ENCODE measurements around the gene SPAAR. TPM values are rescaled to one million over a fixed set of nuclear protein-coding genes. Genes with fewer than 3 reads are reported as not detected.

Gene SPAAR
- total RNA-seq, 2 experiments from 2014 or later: not detected

DNA sequence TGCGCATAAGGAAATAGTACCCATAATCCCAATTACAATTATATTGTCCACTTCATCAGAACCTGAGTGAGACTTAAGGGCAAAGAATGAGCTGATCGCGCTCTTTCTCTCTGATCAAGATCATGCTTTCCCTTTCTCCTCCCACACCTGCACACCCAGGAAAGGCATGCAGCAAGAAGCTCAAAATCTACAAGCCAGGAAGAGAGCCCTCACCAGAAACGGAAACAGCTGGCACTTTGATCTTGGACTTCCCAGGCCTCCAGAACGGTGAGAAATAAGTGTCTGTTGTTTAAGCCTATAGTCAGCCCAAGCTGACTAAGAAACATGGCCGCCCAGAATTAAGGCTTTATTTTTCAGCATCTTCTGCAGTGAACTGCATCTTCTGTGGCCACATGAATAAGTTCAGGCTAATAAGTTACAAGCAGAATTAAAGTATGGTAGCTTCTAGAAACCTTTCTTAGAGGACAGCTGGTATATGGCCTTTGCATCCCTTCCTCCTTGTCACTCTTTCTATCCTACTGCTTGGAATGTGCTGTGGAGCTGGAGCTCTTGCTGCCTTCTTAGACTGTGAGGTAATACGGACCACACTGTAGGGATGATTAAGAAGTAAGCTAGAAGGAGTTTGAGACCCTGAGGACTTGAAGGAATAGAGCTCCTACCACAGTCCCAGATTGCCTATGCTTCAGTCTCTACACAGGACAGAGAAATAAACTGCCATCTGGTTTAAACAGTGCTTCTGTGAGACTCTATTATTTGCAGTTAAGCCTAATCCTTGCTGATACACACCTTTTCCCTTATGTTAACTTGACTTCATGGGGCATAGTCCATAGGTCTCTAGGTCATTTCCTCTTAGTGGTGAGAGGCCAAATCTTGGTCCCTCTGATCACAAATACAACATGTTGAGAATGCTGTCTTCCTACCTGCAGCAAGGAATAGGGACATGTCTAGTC is 31.4 kb downstream of the SPAAR start:
- peak overlapping the region; percentile 16 for H3K4me3 Mint-ChIP-seq
- H3K4me1 Mint-ChIP-seq (ENCODE audit: low read depth): peaks cover 28% of the 10 kb centered on the region
- DNase-seq (peak; percentile 56), ATAC-seq (peak; percentile 83)
- CTCF ChIA-PET: interaction anchor here (0.8 to 2.9 kb wide), 11 partner anchors 9 to 294 kb away, joined by 3 to 37 read pairs (median 8); partner anchors contain the start of gene CLTA
- peak overlapping the region; percentile 62 for H3K27ac Mint-ChIP-seq
- peaks cover 7% of the 10 kb centered on the region for H3K36me3 Mint-ChIP-seq (ENCODE audit: low read depth)
- POLR2A ChIA-PET: interaction anchor here (0.6 to 0.9 kb wide), 2 partner anchors 179 to 249 kb away, joined by 3 read pairs; no protein-coding TSS in a partner anchor
- no peaks in the 10 kb centered on the region for H3K9me3 Mint-ChIP-seq (ENCODE audit: insufficient read depth)
- no peaks in the 10 kb centered on the region for H3K27me3 Mint-ChIP-seq (ENCODE audit: low read depth)

DNA sequence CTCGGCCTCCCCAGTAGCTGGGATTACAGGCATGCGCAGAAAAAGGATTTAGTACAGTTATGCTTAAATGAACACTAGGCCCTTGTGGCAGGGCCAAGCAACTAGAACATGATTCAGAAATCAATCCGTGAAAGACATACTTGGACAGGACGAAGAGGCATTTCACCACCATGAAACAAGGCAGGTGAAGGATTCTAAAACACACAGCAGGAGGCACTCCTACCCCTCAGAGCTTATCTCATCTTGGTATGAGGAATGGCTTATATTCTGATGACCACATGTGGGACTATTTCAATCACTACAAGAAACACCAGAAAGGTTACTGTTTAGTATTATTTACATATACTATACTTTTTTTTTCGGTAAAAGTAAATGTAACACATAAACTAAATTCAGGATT is 33.0 kb downstream of the SPAAR start:
- CTCF ChIA-PET: interaction anchor here (0.8 to 5.6 kb wide), 3 partner anchors 13 to 39 kb away, joined by 3 to 59 read pairs (median 28); no protein-coding TSS in a partner anchor
- peaks cover 2% of the 10 kb centered on the region for H3K36me3 Mint-ChIP-seq (ENCODE audit: low read depth)
- H3K4me3 Mint-ChIP-seq: no peak overlapping the region
- POLR2A ChIA-PET: no interaction called here
- peaks cover 30% of the 10 kb centered on the region for H3K4me1 Mint-ChIP-seq (ENCODE audit: low read depth)
- no peaks in the 10 kb centered on the region for H3K9me3 Mint-ChIP-seq (ENCODE audit: insufficient read depth)
- ATAC-seq (no peak), DNase-seq (no peak)
- H3K27ac Mint-ChIP-seq: no peak overlapping the region
- H3K27me3 Mint-ChIP-seq (ENCODE audit: low read depth): no peaks in the 10 kb centered on the region

DNA sequence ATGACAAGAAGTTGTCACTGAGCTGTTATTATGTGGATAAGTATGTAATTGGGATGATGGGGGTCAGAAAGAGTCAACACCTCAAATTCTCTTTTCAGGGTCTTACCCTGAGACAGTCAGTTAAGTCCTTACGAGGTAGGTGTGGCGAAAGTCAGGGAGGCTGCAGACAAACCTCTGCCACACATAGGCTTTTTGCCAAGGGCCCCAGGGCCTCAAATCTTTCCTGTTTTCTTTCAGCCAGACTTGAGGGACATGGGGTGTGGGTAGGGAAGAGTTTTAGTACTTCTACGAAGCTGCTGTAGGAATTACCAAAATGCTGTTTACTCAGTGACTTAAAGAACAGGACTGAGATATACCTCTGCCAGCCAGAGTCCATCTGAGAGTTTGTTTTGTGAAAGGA is 34.9 kb downstream of the SPAAR start:
- POLR2A ChIA-PET: no interaction called here
- no peak overlapping the region for H3K27ac Mint-ChIP-seq

DNA sequence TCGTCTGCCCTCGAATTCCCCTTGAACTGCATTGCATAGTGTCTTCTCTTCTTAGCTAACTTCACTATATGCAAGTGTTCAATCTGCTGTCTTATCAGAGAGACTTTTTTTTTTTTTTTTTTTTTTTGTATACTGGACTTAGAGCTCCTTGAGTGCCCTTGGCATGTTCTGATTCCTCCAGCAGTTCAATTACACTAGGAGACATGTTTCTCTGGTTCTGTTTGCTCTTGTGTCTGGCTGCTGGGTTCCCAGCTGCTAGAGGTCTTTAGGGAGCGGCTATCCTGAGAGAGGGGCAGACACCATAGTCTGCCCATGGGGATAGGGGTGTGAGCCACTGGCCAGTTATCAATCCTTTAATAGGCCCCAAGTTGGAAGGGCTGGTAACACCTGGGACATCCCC is 35.6 kb downstream of the SPAAR start:
- CTCF ChIA-PET: interaction anchor here (0.9 to 5.6 kb wide), 22 partner anchors 9 to 154 kb away, joined by 3 to 59 read pairs (median 6); no protein-coding TSS in a partner anchor
- H3K27ac Mint-ChIP-seq: no peak overlapping the region
- H3K36me3 Mint-ChIP-seq (ENCODE audit: low read depth): no peaks in the 10 kb centered on the region
- no peak for ATAC-seq
- peaks cover 21% of the 10 kb centered on the region for H3K4me1 Mint-ChIP-seq (ENCODE audit: low read depth)
- POLR2A ChIA-PET: no interaction called here
- H3K27me3 Mint-ChIP-seq (ENCODE audit: low read depth): peaks cover 3% of the 10 kb centered on the region
- no peak overlapping the region for H3K4me3 Mint-ChIP-seq
- H3K9me3 Mint-ChIP-seq (ENCODE audit: insufficient read depth): no peaks in the 10 kb centered on the region
- DNase-seq: no peak

More for the DNA sequence above, 34.9 kb downstream of the SPAAR start:
- CTCF ChIA-PET: interaction anchor here (1.0 to 5.6 kb wide), 12 partner anchors 8 to 246 kb away, joined by 3 to 59 read pairs (median 7); no protein-coding TSS in a partner anchor
- no peak for ATAC-seq
- Mint-ChIP-seq H3K4me1 (ENCODE audit: low read depth) (peaks cover 26% of the 10 kb centered on the region), H3K27me3 (ENCODE audit: low read depth) (peaks cover 3% of the 10 kb centered on the region), H3K36me3 (ENCODE audit: low read depth) (no peaks in the 10 kb centered on the region), H3K4me3 (no peak overlapping the region), H3K9me3 (ENCODE audit: insufficient read depth) (no peaks in the 10 kb centered on the region)
- no peak for DNase-seq

DNA sequence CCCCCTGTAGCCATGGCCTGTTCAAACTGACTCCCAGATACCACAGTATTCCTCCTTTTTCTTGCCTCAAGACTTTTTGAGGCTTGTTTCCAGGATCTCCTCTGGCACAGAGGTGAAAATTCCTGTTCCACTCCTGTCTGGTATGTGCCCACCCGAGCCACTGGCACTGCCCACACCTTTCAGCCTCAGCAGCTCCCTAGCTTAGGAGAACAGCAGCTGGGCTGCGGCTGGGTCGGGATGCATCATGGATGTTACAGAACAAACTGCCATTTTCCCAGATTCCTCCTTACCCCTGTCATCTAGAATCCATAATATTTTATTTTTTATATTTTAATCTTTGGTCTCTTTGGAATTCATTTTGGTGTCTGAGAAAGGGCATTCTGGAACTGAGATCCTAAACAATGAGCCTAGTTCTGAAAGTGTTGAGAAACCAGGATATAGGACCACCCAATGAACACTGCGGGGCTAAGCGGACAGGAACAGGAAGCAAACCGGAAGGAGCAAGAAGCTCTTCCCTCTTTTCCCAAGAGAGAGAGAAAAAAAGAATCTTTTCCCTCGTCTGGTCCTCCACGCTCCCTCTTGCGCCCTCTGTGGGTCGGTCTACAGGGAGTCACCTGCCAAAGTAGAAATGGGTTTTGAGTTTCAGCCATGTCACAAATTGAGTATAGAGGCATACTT is 36.2 kb downstream of the SPAAR start:
- ATAC-seq: peak; percentile 60
- H3K27ac Mint-ChIP-seq: no peak overlapping the region
- ChIA-PET CTCF (interaction anchor here (0.6 to 5.6 kb wide), 23 partner anchors 9 to 98 kb away, joined by 3 to 59 read pairs (median 6); no protein-coding TSS in a partner anchor), POLR2A (no interaction called here)
- H3K4me3 Mint-ChIP-seq: no peak overlapping the region
- H3K4me1 Mint-ChIP-seq (ENCODE audit: low read depth): peaks cover 15% of the 10 kb centered on the region
- H3K9me3 Mint-ChIP-seq (ENCODE audit: insufficient read depth): no peaks in the 10 kb centered on the region
- H3K27me3 Mint-ChIP-seq (ENCODE audit: low read depth): peaks cover 3% of the 10 kb centered on the region
- no peaks in the 10 kb centered on the region for H3K36me3 Mint-ChIP-seq (ENCODE audit: low read depth)
- peak; percentile 78 for DNase-seq

DNA sequence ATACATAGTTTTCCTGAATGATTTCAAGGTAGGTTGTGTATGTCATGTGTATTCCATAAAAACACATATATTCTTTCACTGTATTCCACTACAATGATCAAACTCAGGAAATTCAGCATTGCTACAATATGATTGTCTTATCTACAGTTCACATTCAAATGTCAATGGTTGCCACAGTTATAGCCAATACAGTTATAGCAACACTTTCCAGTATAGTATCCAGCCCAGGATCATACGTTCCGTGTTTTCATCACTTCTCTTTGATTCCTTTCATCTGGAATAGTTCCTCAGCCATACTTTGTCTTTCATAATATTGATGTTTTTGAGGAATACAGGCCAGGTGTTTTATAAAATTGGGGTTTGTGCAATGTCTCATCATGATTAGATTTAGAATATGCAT is 39.2 kb downstream of the SPAAR start:
- ChIA-PET CTCF (interaction anchor here (1.0 to 1.6 kb wide), 2 partner anchors 45 to 75 kb away, joined by 3 to 4 read pairs; no protein-coding TSS in a partner anchor), POLR2A (no interaction called here)
- Mint-ChIP-seq H3K27ac (no peak overlapping the region), H3K36me3 (ENCODE audit: low read depth) (no peaks in the 10 kb centered on the region), H3K4me3 (no peak overlapping the region), H3K9me3 (ENCODE audit: insufficient read depth) (no peaks in the 10 kb centered on the region), H3K4me1 (ENCODE audit: low read depth) (peaks cover 4% of the 10 kb centered on the region), H3K27me3 (ENCODE audit: low read depth) (peaks cover 7% of the 10 kb centered on the region)
- no peak for ATAC-seq
- DNase-seq: no peak

DNA sequence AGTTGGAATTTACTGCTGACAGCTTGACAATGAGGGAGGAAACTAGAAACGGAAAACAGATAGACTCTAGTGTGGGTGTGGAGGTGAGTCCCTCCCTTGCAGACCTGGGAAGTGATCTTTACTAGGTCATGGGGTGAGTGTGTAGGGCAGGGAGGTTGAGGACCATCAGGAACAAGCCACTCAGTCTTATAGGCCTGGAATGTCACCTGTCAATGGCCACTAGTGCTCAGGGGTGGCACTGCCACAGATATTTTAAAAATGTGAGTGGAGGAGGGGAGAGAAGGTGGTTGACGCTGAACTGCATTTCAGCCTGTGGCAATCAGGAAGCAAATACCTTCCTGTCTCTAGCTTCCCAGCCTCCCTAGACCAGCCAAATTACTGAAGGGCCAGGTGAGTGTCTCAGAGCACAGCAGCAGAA is 39.6 kb downstream of the SPAAR start:
- ChIA-PET CTCF (interaction anchor here (1.0 to 1.6 kb wide), 4 partner anchors 46 to 125 kb away, joined by 3 to 4 read pairs (median 4); no protein-coding TSS in a partner anchor), POLR2A (no interaction called here)
- ATAC-seq: no peak
- no peak overlapping the region for H3K4me3 Mint-ChIP-seq
- H3K36me3 Mint-ChIP-seq (ENCODE audit: low read depth): no peaks in the 10 kb centered on the region
- no peak overlapping the region for H3K27ac Mint-ChIP-seq
- H3K9me3 Mint-ChIP-seq (ENCODE audit: insufficient read depth): no peaks in the 10 kb centered on the region
- peaks cover 4% of the 10 kb centered on the region for H3K4me1 Mint-ChIP-seq (ENCODE audit: low read depth)
- H3K27me3 Mint-ChIP-seq (ENCODE audit: low read depth): peaks cover 7% of the 10 kb centered on the region
- DNase-seq: no peak

DNA sequence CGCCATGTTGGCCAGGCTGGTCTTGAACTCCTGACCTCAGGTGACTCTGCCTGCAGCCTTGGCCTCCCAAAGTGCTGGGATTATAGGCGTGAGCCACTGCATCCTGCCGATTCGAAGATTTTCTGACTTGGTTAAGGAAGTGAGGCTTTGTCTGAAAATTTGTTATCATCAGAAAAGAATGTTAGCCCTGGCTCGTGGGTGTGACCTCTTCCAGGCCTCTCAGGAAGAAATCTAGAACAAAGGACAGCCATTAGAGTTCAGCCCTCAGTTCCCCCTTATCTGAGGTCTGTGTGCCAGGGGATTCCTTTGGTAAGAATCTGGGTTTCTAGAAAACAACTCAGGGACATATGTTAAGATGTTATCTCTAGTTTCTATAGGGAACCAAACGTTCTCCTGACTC is 42.4 kb downstream of the SPAAR start:
- ChIA-PET CTCF (interaction anchor here (1.1 to 2.1 kb wide), 4 partner anchors 11 to 72 kb away, joined by 4 to 20 read pairs (median 6); no protein-coding TSS in a partner anchor), POLR2A (no interaction called here)
- no peaks in the 10 kb centered on the region for H3K9me3 Mint-ChIP-seq (ENCODE audit: insufficient read depth)
- H3K4me1 Mint-ChIP-seq (ENCODE audit: low read depth): no peaks in the 10 kb centered on the region
- H3K4me3 Mint-ChIP-seq: no peak overlapping the region
- DNase-seq (no peak), ATAC-seq (no peak)
- H3K27me3 Mint-ChIP-seq (ENCODE audit: low read depth): peaks cover 13% of the 10 kb centered on the region
- no peaks in the 10 kb centered on the region for H3K36me3 Mint-ChIP-seq (ENCODE audit: low read depth)
- no peak overlapping the region for H3K27ac Mint-ChIP-seq

DNA sequence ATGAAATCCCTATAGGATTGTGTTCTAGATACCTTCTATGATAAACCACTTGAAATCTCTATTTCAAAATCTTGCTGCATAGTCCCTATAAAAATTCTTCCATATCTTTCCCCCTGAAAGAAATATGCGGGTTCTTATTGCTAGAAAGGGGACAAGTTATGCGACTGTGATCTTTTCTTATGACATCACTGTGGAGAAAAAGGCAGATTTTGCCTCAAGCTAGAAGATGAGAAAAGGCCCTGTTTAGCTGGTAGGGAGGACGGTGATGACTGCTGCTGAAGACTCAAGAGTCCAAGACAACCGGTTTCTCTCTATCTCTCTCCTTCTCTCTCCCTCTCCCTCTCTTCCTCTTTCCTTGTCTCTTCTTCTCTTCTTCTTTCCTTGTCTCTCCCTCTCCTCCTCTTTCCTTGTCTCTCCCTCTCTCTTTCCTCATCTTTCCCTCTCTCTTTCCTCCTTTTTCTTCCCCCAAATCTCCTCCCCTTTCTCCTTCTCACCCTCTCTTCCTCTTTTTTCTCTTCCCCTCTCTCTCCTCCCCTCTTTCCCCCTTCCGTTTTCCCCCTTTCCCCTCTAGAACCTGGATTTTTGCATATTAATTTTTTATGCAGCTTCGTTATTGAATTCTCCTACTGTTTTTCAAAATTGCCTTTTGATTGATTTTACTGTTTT is 43.4 kb downstream of the SPAAR start:
- Mint-ChIP-seq H3K27me3 (ENCODE audit: low read depth) (peaks cover 19% of the 10 kb centered on the region), H3K27ac (no peak overlapping the region), H3K4me1 (ENCODE audit: low read depth) (no peaks in the 10 kb centered on the region), H3K4me3 (no peak overlapping the region), H3K9me3 (ENCODE audit: insufficient read depth) (no peaks in the 10 kb centered on the region), H3K36me3 (ENCODE audit: low read depth) (no peaks in the 10 kb centered on the region)
- ATAC-seq (no peak), DNase-seq (no peak)
- ChIA-PET POLR2A (no interaction called here), CTCF (interaction anchor here (1.0 to 2.1 kb wide), 7 partner anchors 12 to 240 kb away, joined by 3 to 20 read pairs (median 4); no protein-coding TSS in a partner anchor)

DNA sequence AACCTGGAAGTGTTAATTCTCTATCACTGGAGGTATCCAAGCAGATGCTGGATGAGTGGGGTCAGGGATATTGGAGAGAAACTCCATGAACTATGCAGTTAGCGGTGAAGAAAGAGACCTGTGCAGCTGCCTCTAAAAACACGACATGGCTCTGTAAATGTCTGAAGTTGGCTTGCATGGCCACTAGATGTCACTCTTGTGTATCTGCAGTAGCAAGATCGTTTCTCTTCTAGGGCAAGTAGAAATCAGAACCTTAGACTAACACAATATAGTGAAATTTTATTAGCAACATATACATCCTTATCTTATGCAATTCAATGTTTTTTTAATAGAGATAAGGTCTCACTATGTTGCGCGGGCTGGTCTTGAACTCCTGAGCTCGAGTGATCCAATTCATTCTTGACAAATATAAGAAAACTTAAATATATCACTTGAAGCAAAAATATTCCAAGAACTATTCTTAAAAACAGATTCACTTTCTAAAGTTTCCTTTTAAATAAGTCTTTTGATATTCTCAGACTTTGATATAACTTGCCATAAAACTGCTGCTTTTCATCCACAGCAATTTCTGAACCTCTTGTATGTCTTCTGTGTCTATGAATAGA is 45.8 kb downstream of the SPAAR start:
- H3K9me3 Mint-ChIP-seq (ENCODE audit: insufficient read depth): no peaks in the 10 kb centered on the region
- ChIA-PET POLR2A (no interaction called here), CTCF (interaction anchor here (0.6 to 3.8 kb wide), 34 partner anchors 11 to 452 kb away, joined by 3 to 37 read pairs (median 4); partner anchors contain the start of genes CLTA and SPAG8)
- no peak overlapping the region for H3K27ac Mint-ChIP-seq
- peak; percentile 69 for DNase-seq
- no peaks in the 10 kb centered on the region for H3K4me1 Mint-ChIP-seq (ENCODE audit: low read depth)
- ATAC-seq: peak; percentile 79
- peaks cover 19% of the 10 kb centered on the region for H3K27me3 Mint-ChIP-seq (ENCODE audit: low read depth)
- no peak overlapping the region for H3K4me3 Mint-ChIP-seq
- H3K36me3 Mint-ChIP-seq (ENCODE audit: low read depth): no peaks in the 10 kb centered on the region

DNA sequence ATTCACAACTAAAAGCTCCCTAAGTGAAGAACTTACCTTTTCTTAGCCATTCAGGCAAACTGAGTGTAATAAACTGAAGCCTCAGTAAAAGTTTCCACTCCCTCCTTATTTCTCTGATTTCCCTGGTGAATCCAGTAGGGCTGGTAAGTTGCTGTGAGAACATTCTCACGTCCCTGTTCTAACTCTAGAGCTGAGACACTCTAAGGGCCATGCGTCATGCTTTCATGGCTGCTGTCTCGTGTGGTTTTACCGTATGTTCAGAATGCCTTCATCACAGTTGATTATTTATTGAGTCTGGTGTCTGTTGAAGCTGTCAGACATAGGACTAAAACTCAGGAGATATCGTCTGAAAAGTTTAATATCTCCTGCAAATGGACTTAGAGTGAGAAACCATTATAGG is 47.4 kb downstream of the SPAAR start:
- H3K27ac Mint-ChIP-seq: no peak overlapping the region
- no peaks in the 10 kb centered on the region for H3K36me3 Mint-ChIP-seq (ENCODE audit: low read depth)
- ChIA-PET CTCF (interaction anchor here (0.7 to 3.8 kb wide), 8 partner anchors 13 to 145 kb away, joined by 3 to 37 read pairs (median 3); no protein-coding TSS in a partner anchor), POLR2A (no interaction called here)
- no peak overlapping the region for H3K4me3 Mint-ChIP-seq
- no peaks in the 10 kb centered on the region for H3K9me3 Mint-ChIP-seq (ENCODE audit: insufficient read depth)
- no peaks in the 10 kb centered on the region for H3K4me1 Mint-ChIP-seq (ENCODE audit: low read depth)
- H3K27me3 Mint-ChIP-seq (ENCODE audit: low read depth): peaks cover 20% of the 10 kb centered on the region
- ATAC-seq (no peak), DNase-seq (no peak)

Measured in activated CD8-positive, alpha-beta T cell treated with anti-CD3 and anti-CD28 coated beads, Interleukin-2, amount 10 ng/mL, durations not matched to agents 7 days and 5 days (primary cell).